Panc1 (cell line): ENCODE data around the gene WBP2NL. TPM values are rescaled to one million over a fixed set of nuclear protein-coding genes. Genes with fewer than 3 reads are reported as not detected.

Source experiments
- ATAC-seq: fragments of 200-7000 bp; cut with Tn5 transposase; 2 replicates; pipeline ENCODE4 v1.9.1; 2020; ENCODE audit warnings: mild to moderate bottlenecking, moderate library complexity
- BruUV-seq: library from RNA; stranded (reverse); fragments of 400-500 nt; replicated peaks from 2 replicates; lab custom pipeline; 2021; lab: Mats Ljungman, UMichigan
- CTCF ChIA-PET: fragments of 300-600 bp; sonication (Branson Sonifier 250); formaldehyde crosslinking; loops from one replicate; lab custom pipeline; 2022; ENCODE audit warnings: antibody characterized with exemption; lab: Charles Lee
- POLR2A ChIA-PET: fragments of 300-600 bp; sonication (Branson Sonifier 250); formaldehyde crosslinking; loops from one replicate; lab custom pipeline; 2022; ENCODE audit warnings: antibody characterized with exemption; lab: Charles Lee
- DNase-seq: peaks from one replicate; pipeline ENCODE4 v3.0.0-alpha.2; 2010; ENCODE audit warnings: low read depth, low spot score
- H3K27ac ChIP-seq: 2 replicates; pipeline ENCODE4 v1.5.1; 2011; ENCODE audit warnings: mild to moderate bottlenecking, low read length, inconsistent platforms
- H3K27me3 ChIP-seq: fragments of 200-500 bp; sonication (Bioruptor generic); 2 replicates; pipeline ENCODE4 v1.6.0; 2014; ENCODE audit warnings: low read length, inconsistent platforms; ENCODE audit not compliant: control insufficient read depth, insufficient read depth
- H3K36me3 ChIP-seq: fragments of 200-500 bp; sonication (Bioruptor generic); 2 replicates; pipeline ENCODE4 v1.5.1; 2014; ENCODE audit warnings: inconsistent platforms, mild to moderate bottlenecking, low read length, moderate library complexity; ENCODE audit not compliant: control insufficient read depth, insufficient read depth
- H3K4me1 ChIP-seq: 2 replicates; pipeline ENCODE4 v1.5.1; 2011; ENCODE audit warnings: inconsistent platforms, mild to moderate bottlenecking, low read length, moderate library complexity; ENCODE audit not compliant: control insufficient read depth, insufficient read depth
- H3K4me3 ChIP-seq, 2 experiments: 2 replicates each; pipeline ENCODE4 v1.5.1; 2011 to 2012; ENCODE audit warnings: low read depth in 2 of 2, low read length in 2 of 2, mild to moderate bottlenecking in 2 of 2, inconsistent platforms in 1 of 2, moderate library complexity in 1 of 2
- H3K9me3 ChIP-seq: fragments of 200-500 bp; sonication (Bioruptor generic); 2 replicates; pipeline ENCODE4 v1.5.1; 2014; ENCODE audit warnings: low read depth, mild to moderate bottlenecking, inconsistent platforms, low read length, moderate library complexity; ENCODE audit not compliant: control insufficient read depth, insufficient read depth
- CTCF ChIP-seq: fragments of 450-650 bp; IDR thresholded peaks from 2 replicates; pipeline ENCODE4 v1.5.1; 2017; ENCODE audit warnings: mild to moderate bottlenecking
- POLR2AphosphoS5 ChIP-seq: IDR thresholded peaks from 2 replicates; pipeline ENCODE4 v1.6.1; 2012; ENCODE audit warnings: mild to moderate bottlenecking, low read depth, low read length, moderate library complexity
- REST ChIP-seq, 2 experiments: IDR thresholded peaks; 2 replicates each; pipeline ENCODE4 v1.6.1; 2011 to 2012; ENCODE audit warnings: low read depth in 2 of 2, control low read depth in 1 of 2, low read length in 1 of 2, mild to moderate bottlenecking in 1 of 2, moderate library complexity in 1 of 2; ENCODE audit not compliant: insufficient read depth in 1 of 2
- SIN3A ChIP-seq: IDR thresholded peaks from 2 replicates; pipeline ENCODE4 v1.6.1; 2012; ENCODE audit warnings: low read depth, mild to moderate bottlenecking, low read length, moderate library complexity, borderline replicate concordance; ENCODE audit not compliant: insufficient read depth
- TCF7L2 ChIP-seq: IDR thresholded peaks from 2 replicates; pipeline ENCODE4 v1.6.1; 2011; ENCODE audit warnings: mild to moderate bottlenecking, low read depth, low read length, inconsistent platforms
- in situ Hi-C: cut with HindIII; loops from 2 replicates; pipeline ENCODE4 v1.10.0; 2016; ENCODE audit warnings: low sequenced_read_pairs, low pct_unique_long_range_greater_than_20kb
- intact Hi-C: fragments of 100-400 bp; cut with micrococcal nuclease; formaldehyde crosslinking; loops from one replicate; pipeline ENCODE4 v1.10.0; 2022; ENCODE audit not compliant: unreplicated experiment
- total RNA-seq: library from RNA; stranded (reverse); gene quantifications from one replicate; pipeline ENCODE4 v1.2.1, GENCODE V29; 2021; ENCODE audit not compliant: unreplicated experiment

The WBP2NL gene
- total RNA-seq, 1 experiment from 2014 or later: 0.44 TPM

DNA sequence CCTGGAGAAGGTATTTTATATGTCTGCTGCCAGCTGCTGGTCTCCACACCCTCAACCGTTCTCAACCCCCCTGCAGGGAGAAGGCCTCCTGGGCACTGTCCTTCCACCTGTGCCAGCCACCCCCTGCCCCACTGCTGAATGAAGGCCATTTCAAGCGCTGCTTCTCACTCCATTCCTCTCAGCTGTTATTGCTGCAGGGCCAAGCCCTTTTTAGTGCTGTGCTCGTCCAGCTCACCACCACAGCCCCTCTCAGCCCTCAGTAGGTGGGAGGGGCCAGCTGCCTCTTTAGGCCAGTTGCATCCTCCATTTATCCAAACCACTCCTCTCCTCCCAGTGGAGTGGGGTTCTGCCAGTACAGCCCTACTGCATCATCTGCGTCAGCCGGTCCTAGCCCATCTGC, 1.8 kb upstream of the WBP2NL start:
- Histone ChIP-seq H3K4me3 (no peak overlapping the region), H3K27ac (no peak overlapping the region), H3K27me3 (no peaks in the 10 kb centered on the region), H3K36me3 (no peaks in the 10 kb centered on the region), H3K4me1 (no peaks in the 10 kb centered on the region), H3K9me3 (no peaks in the 10 kb centered on the region)
- DNase-seq (no peak), ATAC-seq (no peak)
- TF ChIP-seq SIN3A (no peak), TCF7L2 (no peak), REST (IDR thresholded peaks at IDR 0.05; ENCODE audit: insufficient read depth in 1 of 2, low read depth in 2 of 2, low read length in 1 of 2) (no peak), POLR2AphosphoS5 (no peak), CTCF (no peak)
- ChIA-PET POLR2A (no interaction called here), CTCF (no interaction called here)
- intact Hi-C loops: no loop called here
- BruUV-seq: no TSS peak
- in situ Hi-C loops: no loop called here

- no peaks in the 10 kb centered on the region for H3K4me1 ChIP-seq
- ChIA-PET POLR2A (no interaction called here), CTCF (no interaction called here)
- ATAC-seq: no peak
- no peak overlapping the region for H3K27ac ChIP-seq
- in situ Hi-C loops (no loop called here), intact Hi-C loops (no loop called here)
- no TSS peak for BruUV-seq
- no peaks in the 10 kb centered on the region for H3K27me3 ChIP-seq
- H3K36me3 ChIP-seq: no peaks in the 10 kb centered on the region
- no peak overlapping the region for H3K4me3 ChIP-seq
- no peaks in the 10 kb centered on the region for H3K9me3 ChIP-seq
- TF ChIP-seq TCF7L2 (no peak), REST (IDR thresholded peaks at IDR 0.05; ENCODE audit: insufficient read depth in 1 of 2, low read depth in 2 of 2, low read length in 1 of 2) (no peak)
- DNase-seq: no peak
Observed at GRCh38 chr22:42000466-42000865, 1.9 kb downstream of the WBP2NL start.
